Lower leg skin (tissue), 4 donors: ENCODE measurements around the gene GRK3. TPM values are rescaled to one million over a fixed set of nuclear protein-coding genes. Genes with fewer than 3 reads are reported as not detected.

Experiments
- DNase-seq, 2 donors: peaks; one replicate each; pipeline ENCODE4 v3.0.0-alpha.2; 2019; ENCODE audit warnings: low spot score in 2 of 2
- H3K4me3 ChIP-seq: fragments of 200-600 bp; sonication (generic); 2 replicates; pipeline ENCODE4 v1.5.1; 2017; ENCODE audit warnings: mild to moderate bottlenecking, low read depth; ENCODE audit not compliant: poor library complexity, severe bottlenecking
- CTCF ChIP-seq, 3 donors: fragments of 450-650 bp; IDR thresholded peaks; one replicate each; pipeline ENCODE4 v1.5.1; 2016; ENCODE audit warnings: antibody characterized with exemption in 3 of 3, mild to moderate bottlenecking in 3 of 3, moderate library complexity in 2 of 3
- POLR2A ChIP-seq, 2 donors: fragments of 450-650 bp; IDR thresholded peaks; one replicate each; pipeline ENCODE4 v1.6.1; 2016 to 2017; ENCODE audit warnings: antibody characterized with exemption in 2 of 2, mild to moderate bottlenecking in 1 of 2, moderate library complexity in 1 of 2
- WGBS, 2 donors: methylation state at CpG; one replicate each; pipeline ENCODE4 v1.1.5; 2018; 5-methylcytosine and 5-hydroxymethylcytosine counted together
- intact Hi-C: fragments of 100-400 bp; cut with DNase I; formaldehyde crosslinking; loops from one replicate; pipeline ENCODE4 v1.15.0; 2023; ENCODE audit warnings: low total_unique reads
- total RNA-seq, 4 donors: library from RNA; depleted of rRNA; stranded (reverse); fragments of >200 nt; gene quantifications; one replicate each; pipeline ENCODE4 v1.1.0, GENCODE V29; 2016

The GRK3 gene
- total RNA-seq, 4 donors from 2014 or later, result 4.2 to 6.9 (median 5.8) TPM

- intact Hi-C loops, result no loop called here
- no peak overlapping the region for H3K4me3 ChIP-seq
- WGBS, 2 donors, result 8 to 25% methylated on average over 2 of the region's 2 CpGs
- TF ChIP-seq CTCF (IDR thresholded peaks at IDR 0.05) (no peak), POLR2A (IDR thresholded peaks at IDR 0.05) (no peak)
- no peak for DNase-seq
Observed at GRCh38 chr22:25668437-25668836, 104.0 kb downstream of the GRK3 start.

- TF ChIP-seq POLR2A (IDR thresholded peaks at IDR 0.05), result no peak
- no peak for TF ChIP-seq CTCF (IDR thresholded peaks at IDR 0.05)
- no peak overlapping the region for H3K4me3 ChIP-seq
- 71 to 77% methylated on average over 5 of the region's 5 CpGs for WGBS, 2 donors
- DNase-seq, result no peak
- intact Hi-C loops, result no loop called here
Observed at GRCh38 chr22:25669253-25670069, 105.0 kb downstream of the GRK3 start.

GRCh38 chr22:25670070-25670461 lies 105.6 kb downstream of the GRK3 start:
- 88 to 92% methylated on average over 6 of the region's 6 CpGs for WGBS, 2 donors
- no peak overlapping the region for H3K4me3 ChIP-seq
- DNase-seq, result no peak
- TF ChIP-seq CTCF (IDR thresholded peaks at IDR 0.05), result no peak
- no peak for TF ChIP-seq POLR2A (IDR thresholded peaks at IDR 0.05)
- intact Hi-C loops, result no loop called here

- DNase-seq, result no peak
- WGBS, 2 donors, result 76 to 79% methylated on average over 5 of the region's 5 CpGs
- H3K4me3 ChIP-seq, result no peak overlapping the region
- no peak for TF ChIP-seq POLR2A (IDR thresholded peaks at IDR 0.05)
- TF ChIP-seq CTCF (IDR thresholded peaks at IDR 0.05), result no peak
- intact Hi-C loops, result no loop called here
Observed at GRCh38 chr22:25672289-25673084, 108.0 kb downstream of the GRK3 start.

GRCh38 chr22:25673713-25674112 lies 109.2 kb downstream of the GRK3 start:
- TF ChIP-seq CTCF (IDR thresholded peaks at IDR 0.05), result no peak
- no peak for TF ChIP-seq POLR2A (IDR thresholded peaks at IDR 0.05)
- DNase-seq, result no peak
- 94 to 95% methylated on average over 5 of the region's 5 CpGs for WGBS, 2 donors
- no peak overlapping the region for H3K4me3 ChIP-seq
- intact Hi-C loops, result no loop called here
